ENCODE results near the gene TBPL1. TPM values are rescaled to one million over a fixed set of nuclear protein-coding genes. Genes with fewer than 3 reads are reported as not detected.

The TBPL1 gene
- total and polyA plus RNA-seq, 9 of the 15 experiments (the other 6 are each of a cell fraction or from before 2014, with no cell fraction given): 78.1 to 152 (median 107) TPM

DNA sequence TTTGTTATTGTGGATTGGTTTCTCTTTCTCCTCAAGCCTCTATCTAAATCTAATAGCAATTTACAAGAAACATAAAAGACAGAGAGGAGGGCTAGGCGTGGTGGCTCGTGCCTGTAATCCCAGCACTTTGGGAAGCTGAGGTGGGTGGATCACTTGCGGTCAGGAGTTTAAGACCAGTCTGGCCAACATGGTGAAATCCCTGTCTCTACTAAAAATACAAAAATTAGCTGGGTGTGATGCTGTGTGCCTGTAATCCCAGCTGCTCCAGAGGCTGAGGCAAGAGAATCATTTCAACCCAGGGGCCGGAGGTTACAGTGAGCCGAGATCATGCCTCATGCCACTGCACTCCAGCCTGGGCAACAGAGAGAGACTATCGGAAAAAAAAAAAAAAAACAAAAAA, 52.8 kb downstream of the TBPL1 start:
- H3K9ac ChIP-seq (ENCODE audit: insufficient read depth in 1 of 2, low read depth in 2 of 2, low read length in 2 of 2): no peak overlapping the region
- ChIA-PET CTCF (ENCODE audit: low intra/inter-chr PET ratio) (no interaction called here), POLR2A (no interaction called here)
- no peaks in the 10 kb centered on the region for H3K27me3 ChIP-seq (ENCODE audit: control insufficient read depth in 2 of 2, insufficient read depth in 2 of 2, low read length in 2 of 2)
- no TSS peak for BruUV-seq (replicated peaks)
- WGBS (ENCODE audit: insufficient coverage, low coverage, missing lambda C conversion rate): 61% methylated on average over 3 of the region's 6 CpGs
- H3K36me3 ChIP-seq (ENCODE audit: control insufficient read depth, insufficient read depth, low read length): no peaks in the 10 kb centered on the region
- FAIRE-seq: no peak
- peaks cover 0 to 4% of the 10 kb centered on the region in 2 experiments; a peak in 2 of 5 replicates for H3K4me1 ChIP-seq (replicated peaks in 1 of 2; ENCODE audit: control insufficient read depth in 2 of 2, insufficient read depth in 2 of 2, low read length in 2 of 2)
- no peak overlapping the region for H3K4me2 ChIP-seq (ENCODE audit: insufficient read depth, low read length)
- no peak overlapping the region for H3K27ac ChIP-seq (ENCODE audit: extremely low read depth, low read depth, low read length)
- H3K79me2 ChIP-seq (ENCODE audit: control insufficient read depth, insufficient read depth, low read length): no peaks in the 10 kb centered on the region
- H2AFZ ChIP-seq (ENCODE audit: low read depth, low read length): no peak overlapping the region
- no peak for ATAC-seq
- H3K9me1 ChIP-seq (ENCODE audit: control insufficient read depth, insufficient read depth, low read length): no peaks in the 10 kb centered on the region
- TF ChIP-seq HNRNPH1 (optimal IDR thresholded peaks at IDR 0.05; ENCODE audit: low read depth, low read length): no peak
- no peak for TF ChIP-seq DMBX1 (CRISPR knock-in tag; IDR thresholded peaks at IDR 0.05; ENCODE audit: borderline replicate concordance)
- no peak for TF ChIP-seq DDX20 (tag; IDR thresholded peaks at IDR 0.05; ENCODE audit: low read depth)
- TF ChIP-seq HEY1 (CRISPR knock-in tag; IDR thresholded peaks at IDR 0.05; ENCODE audit: borderline replicate concordance): no peak
- TF ChIP-seq MCM3 (IDR thresholded peaks at IDR 0.05): no peak
- no peak for TF ChIP-seq TEAD4 (IDR thresholded peaks at IDR 0.05; ENCODE audit: low read length)
- no peak for TF ChIP-seq TEAD4 (CRISPR knock-in tag; IDR thresholded peaks at IDR 0.05; ENCODE audit: borderline replicate concordance)
- TF ChIP-seq ATF7 (IDR thresholded peaks at IDR 0.05): no peak
- no peak for TF ChIP-seq KLF6 (CRISPR knock-in tag; IDR thresholded peaks at IDR 0.05; ENCODE audit: borderline replicate concordance)
- TF ChIP-seq CHCHD3 (CRISPR knock-in tag; IDR thresholded peaks at IDR 0.05): no peak
- in situ Hi-C loops (cut with MboI): no loop called here
- no peak overlapping the region for H3K4me3 ChIP-seq
- no peaks in the 10 kb centered on the region for H3K9me3 ChIP-seq (replicated peaks; ENCODE audit: control insufficient read depth, insufficient read depth, low read depth, low read length)
- no peaks in the 10 kb centered on the region for H4K20me1 ChIP-seq (replicated peaks; ENCODE audit: control insufficient read depth, insufficient read depth, low read length)
- intact Hi-C loops (cut with micrococcal nuclease): no loop called here
- no peak for DNase-seq (ENCODE audit: extremely low read depth in 1 of 4, low spot score in 3 of 4)

Measured in K562 (cell line).